Astrocyte (in vitro differentiated cells and primary cell): ENCODE data around the gene PPARG.

Experiments used
- EZH2 ChIP-seq: IDR thresholded peaks from 2 replicates; pipeline ENCODE4 v1.6.1; 2012; ENCODE audit warnings: mild to moderate bottlenecking, low read length, inconsistent platforms; ENCODE audit not compliant: insufficient read depth
- TF ChIP-seq, protein P1 (sequence below): IDR thresholded peaks from 2 replicates; pipeline ENCODE4 v1.5.1; 2011; ENCODE audit warnings: low read depth, mild to moderate bottlenecking, inconsistent platforms, low read length, moderate library complexity; ENCODE audit not compliant: insufficient read depth

GRCh38 chr3:12468757-12469156, 179.9 kb downstream of the PPARG start:
- TF ChIP-seq, protein P1, sequence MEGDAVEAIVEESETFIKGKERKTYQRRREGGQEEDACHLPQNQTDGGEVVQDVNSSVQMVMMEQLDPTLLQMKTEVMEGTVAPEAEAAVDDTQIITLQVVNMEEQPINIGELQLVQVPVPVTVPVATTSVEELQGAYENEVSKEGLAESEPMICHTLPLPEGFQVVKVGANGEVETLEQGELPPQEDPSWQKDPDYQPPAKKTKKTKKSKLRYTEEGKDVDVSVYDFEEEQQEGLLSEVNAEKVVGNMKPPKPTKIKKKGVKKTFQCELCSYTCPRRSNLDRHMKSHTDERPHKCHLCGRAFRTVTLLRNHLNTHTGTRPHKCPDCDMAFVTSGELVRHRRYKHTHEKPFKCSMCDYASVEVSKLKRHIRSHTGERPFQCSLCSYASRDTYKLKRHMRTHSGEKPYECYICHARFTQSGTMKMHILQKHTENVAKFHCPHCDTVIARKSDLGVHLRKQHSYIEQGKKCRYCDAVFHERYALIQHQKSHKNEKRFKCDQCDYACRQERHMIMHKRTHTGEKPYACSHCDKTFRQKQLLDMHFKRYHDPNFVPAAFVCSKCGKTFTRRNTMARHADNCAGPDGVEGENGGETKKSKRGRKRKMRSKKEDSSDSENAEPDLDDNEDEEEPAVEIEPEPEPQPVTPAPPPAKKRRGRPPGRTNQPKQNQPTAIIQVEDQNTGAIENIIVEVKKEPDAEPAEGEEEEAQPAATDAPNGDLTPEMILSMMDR, result no peak
- TF ChIP-seq EZH2, result no peak
